HEK293T (cell line): ENCODE results near the gene PDE1A.

ENCODE experiments used
- CTCF ChIA-PET: fragments of 350-600 bp; formaldehyde crosslinking; extraction: SDS; loops from one replicate; lab custom pipeline; 2021; ENCODE audit warnings: antibody characterized with exemption, inconsistent platforms; lab: Yijun Ruan, JAX
- POLR2A ChIA-PET: fragments of 350-600 bp; formaldehyde crosslinking; extraction: SDS; loops from one replicate; lab custom pipeline; 2020; ENCODE audit warnings: antibody characterized with exemption, inconsistent platforms; lab: Yijun Ruan, JAX
- DNase-seq: peaks from one replicate; pipeline ENCODE4 v3.0.0; 2012; ENCODE audit warnings: mixed read lengths; ENCODE audit errors: extremely low spot score
- ARNT ChIP-seq: fragments of 450-650 bp; IDR thresholded peaks from 2 replicates; pipeline ENCODE4 v1.6.1; 2017; ENCODE audit warnings: mild to moderate bottlenecking
- BHLHE40 ChIP-seq: fragments of 450-650 bp; IDR thresholded peaks from 2 replicates; pipeline ENCODE4 v1.6.1; 2016; ENCODE audit warnings: mild to moderate bottlenecking, moderate library complexity, borderline replicate concordance
- CTBP1 ChIP-seq: fragments of 450-650 bp; IDR thresholded peaks from 2 replicates; pipeline ENCODE4 v1.6.1; 2016; ENCODE audit warnings: borderline replicate concordance
- ELF4 ChIP-seq: fragments of 450-650 bp; IDR thresholded peaks from 2 replicates; pipeline ENCODE4 v1.6.1; 2017; ENCODE audit warnings: antibody characterized with exemption
- FOXA1 ChIP-seq: fragments of 450-650 bp; IDR thresholded peaks from 2 replicates; pipeline ENCODE4 v1.6.1; 2016; ENCODE audit warnings: mild to moderate bottlenecking
- FOXK2 ChIP-seq: fragments of 450-650 bp; IDR thresholded peaks from 2 replicates; pipeline ENCODE4 v1.6.1; 2016; ENCODE audit warnings: mild to moderate bottlenecking
- FOXM1 ChIP-seq: fragments of 450-650 bp; IDR thresholded peaks from 2 replicates; pipeline ENCODE4 v1.6.1; 2017; ENCODE audit warnings: mild to moderate bottlenecking, borderline replicate concordance
- HDGF ChIP-seq: fragments of 450-650 bp; IDR thresholded peaks from 2 replicates; pipeline ENCODE4 v1.6.1; 2017; ENCODE audit warnings: antibody characterized with exemption, borderline replicate concordance
- L3MBTL2 ChIP-seq: fragments of 450-650 bp; conservative IDR thresholded peaks from 2 replicates; pipeline ENCODE4 v1.6.1; 2016; ENCODE audit warnings: mild to moderate bottlenecking
- LEF1 ChIP-seq: fragments of 450-650 bp; IDR thresholded peaks from 2 replicates; pipeline ENCODE4 v1.6.1; 2017; ENCODE audit warnings: mild to moderate bottlenecking, borderline replicate concordance
- NFRKB ChIP-seq: fragments of 450-650 bp; IDR thresholded peaks from 2 replicates; pipeline ENCODE4 v1.6.1; 2016; ENCODE audit warnings: mild to moderate bottlenecking, moderate library complexity
- SP1 ChIP-seq: fragments of 450-650 bp; IDR thresholded peaks from 2 replicates; pipeline ENCODE4 v1.6.1; 2017
- SUZ12 ChIP-seq: fragments of 450-650 bp; IDR thresholded peaks from 2 replicates; pipeline ENCODE4 v1.6.1; 2016; ENCODE audit warnings: mild to moderate bottlenecking
- TARDBP ChIP-seq: fragments of 450-650 bp; IDR thresholded peaks from 2 replicates; pipeline ENCODE4 v1.6.1; 2016
- ZNF384 ChIP-seq: fragments of 450-650 bp; IDR thresholded peaks from 2 replicates; pipeline ENCODE4 v1.6.1; 2016
- TF ChIP-seq, protein P1 (sequence below): fragments of 450-650 bp; IDR thresholded peaks from 2 replicates; pipeline ENCODE4 v1.6.1; 2016

Gene PDE1A

DNA sequence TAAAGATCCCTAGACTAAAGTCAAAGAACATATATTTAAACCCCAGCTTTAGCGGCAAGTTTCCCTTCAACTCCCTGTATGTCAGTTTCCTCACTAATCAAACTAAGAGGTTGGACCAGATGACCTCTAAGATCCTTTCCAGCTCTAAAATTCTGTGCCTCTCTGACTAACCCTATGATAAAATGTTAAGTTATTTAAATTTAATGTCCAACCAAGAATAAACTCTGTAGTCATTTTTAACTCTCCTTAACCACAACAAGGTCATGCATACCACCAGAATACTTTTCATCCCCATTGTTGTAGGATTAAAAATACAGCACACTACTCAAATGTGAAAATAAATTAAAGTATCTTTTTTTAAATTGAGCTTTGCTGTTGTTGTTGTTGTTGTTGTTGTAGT is 5.2 kb upstream of the PDE1A start:
- no peak for DNase-seq
- ChIA-PET CTCF (no interaction called here), POLR2A (no interaction called here)
- TF ChIP-seq HDGF (no peak), FOXA1 (no peak), LEF1 (no peak), TARDBP (no peak), SP1 (no peak), SUZ12 (no peak)

DNA sequence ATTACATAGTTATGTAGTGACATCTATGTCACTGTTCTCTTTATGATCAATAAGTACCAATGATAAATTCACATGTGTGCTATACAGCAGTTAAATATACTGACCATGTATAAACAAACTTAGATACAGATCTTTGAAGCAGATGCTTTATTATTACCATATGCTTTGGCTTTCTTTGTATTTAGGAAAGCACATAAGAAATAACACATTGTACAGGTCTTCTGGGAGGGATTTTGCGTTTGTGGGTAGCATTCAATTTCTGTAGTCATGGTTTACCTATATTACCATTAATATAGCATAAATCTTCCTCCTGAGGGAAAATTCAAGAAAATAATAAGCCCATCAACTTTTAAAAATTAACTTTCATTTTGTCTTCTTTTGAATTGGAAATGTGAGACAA is 1.6 kb upstream of the PDE1A start:
- TF ChIP-seq TARDBP (no peak), ELF4 (no peak), ARNT (no peak), NFRKB (no peak), SP1 (no peak)
- TF ChIP-seq, protein P1, sequence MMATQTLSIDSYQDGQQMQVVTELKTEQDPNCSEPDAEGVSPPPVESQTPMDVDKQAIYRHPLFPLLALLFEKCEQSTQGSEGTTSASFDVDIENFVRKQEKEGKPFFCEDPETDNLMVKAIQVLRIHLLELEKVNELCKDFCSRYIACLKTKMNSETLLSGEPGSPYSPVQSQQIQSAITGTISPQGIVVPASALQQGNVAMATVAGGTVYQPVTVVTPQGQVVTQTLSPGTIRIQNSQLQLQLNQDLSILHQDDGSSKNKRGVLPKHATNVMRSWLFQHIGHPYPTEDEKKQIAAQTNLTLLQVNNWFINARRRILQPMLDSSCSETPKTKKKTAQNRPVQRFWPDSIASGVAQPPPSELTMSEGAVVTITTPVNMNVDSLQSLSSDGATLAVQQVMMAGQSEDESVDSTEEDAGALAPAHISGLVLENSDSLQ, result no peak
- DNase-seq, result no peak
- ChIA-PET POLR2A (no interaction called here), CTCF (no interaction called here)

DNA sequence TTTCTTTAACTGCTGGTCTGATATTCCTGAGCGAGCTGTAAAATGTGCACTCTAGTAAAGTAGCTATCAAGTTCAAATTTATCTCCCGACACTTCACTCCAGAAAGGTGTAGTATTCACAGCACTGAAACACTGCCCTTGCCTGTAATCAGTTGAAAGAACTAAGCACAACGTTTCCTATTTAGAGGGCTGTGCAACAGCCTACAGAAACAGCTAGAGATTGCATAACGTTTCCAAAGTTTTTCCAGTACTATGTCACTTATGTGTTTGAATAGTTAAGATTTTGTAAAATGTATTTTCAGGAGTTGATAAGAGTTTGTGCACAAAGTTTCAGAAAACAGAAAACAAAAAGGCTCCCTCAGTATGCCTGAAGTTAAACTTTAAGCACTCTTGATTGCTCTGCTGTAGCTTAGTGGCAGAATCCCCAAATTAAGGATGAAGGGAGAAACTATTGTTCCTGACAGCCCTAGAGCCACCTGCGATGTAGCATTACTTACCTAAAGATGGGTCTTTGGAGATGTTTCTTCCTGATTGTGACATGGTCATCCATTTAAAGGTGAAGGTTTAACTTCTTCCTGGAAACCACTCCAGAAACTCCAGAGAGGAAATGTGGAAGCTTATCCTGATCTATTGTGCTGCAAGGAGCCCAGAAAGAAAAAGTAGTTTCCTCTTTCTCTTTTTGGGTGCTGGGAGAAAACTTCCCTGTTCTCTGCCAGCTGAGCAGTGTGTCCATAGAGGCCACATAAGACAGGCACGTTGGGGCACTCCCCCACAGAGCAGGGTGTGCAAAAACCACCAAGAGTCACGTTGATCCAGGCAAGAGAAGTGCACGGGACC is 536 bp downstream of the PDE1A start:
- DNase-seq, result peak; percentile 8
- ChIA-PET POLR2A (no interaction called here), CTCF (no interaction called here)
- TF ChIP-seq TARDBP (no peak), ELF4 (no peak), L3MBTL2 (no peak; the same call in 1 of the 2 replicates), LEF1 (no peak), SUZ12 (no peak), ARNT (no peak), CTBP1 (no peak), SP1 (no peak), FOXA1 (no peak), FOXK2 (no peak), HDGF (no peak), ZNF384 (no peak), BHLHE40 (no peak), NFRKB (no peak)
- TF ChIP-seq, protein P1, result no peak

DNA sequence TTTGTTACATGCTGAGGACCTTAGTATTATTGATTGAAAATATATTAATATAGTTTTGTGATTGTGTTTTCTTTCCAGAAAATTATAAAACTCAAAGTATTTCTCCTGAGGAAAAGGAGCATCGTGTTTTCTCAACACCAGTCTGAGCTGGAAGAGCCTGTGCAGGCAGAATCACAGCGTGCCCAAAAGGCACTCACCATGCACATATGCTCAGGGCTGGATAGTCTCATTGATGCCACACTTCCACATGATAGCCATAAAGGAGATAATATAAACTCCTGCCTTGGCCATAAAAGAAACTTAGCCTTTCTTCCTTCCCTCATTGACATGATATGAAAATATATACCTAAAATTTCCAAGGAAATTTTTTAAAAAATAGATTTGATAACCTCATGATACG is 4.0 kb downstream of the PDE1A start:
- TF ChIP-seq ELF4 (no peak), NFRKB (no peak), LEF1 (no peak)
- POLR2A ChIA-PET, result no interaction called here

GRCh38 chr2:182420669-182421068 is 6.2 kb downstream of the PDE1A start:
- TF ChIP-seq LEF1 (no peak), SUZ12 (no peak), FOXK2 (no peak), HDGF (no peak), SP1 (no peak), FOXA1 (no peak), NFRKB (no peak), TARDBP (no peak), CTBP1 (no peak)
- ChIA-PET POLR2A (no interaction called here), CTCF (no interaction called here)
- DNase-seq, result no peak

More for the DNA sequence above, 4.0 kb downstream of the PDE1A start:
- no peak for DNase-seq
- CTCF ChIA-PET, result no interaction called here

- DNase-seq, result no peak
- ChIA-PET POLR2A (no interaction called here), CTCF (interaction anchor here (1.5 kb wide), 1 partner anchor 11 kb away, joined by 3 read pairs; no protein-coding TSS in a partner anchor)
- TF ChIP-seq SP1 (no peak), ARNT (no peak), L3MBTL2 (no peak), FOXK2 (no peak), NFRKB (no peak), ZNF384 (no peak), SUZ12 (no peak)
- TF ChIP-seq, protein P1, result no peak
Measured at GRCh38 chr2:182416861-182417260, 10.0 kb downstream of the PDE1A start.

GRCh38 chr2:182416191-182416590 is 10.6 kb downstream of the PDE1A start:
- DNase-seq, result no peak
- TF ChIP-seq, protein P1, result no peak
- no peak for TF ChIP-seq LEF1
- TF ChIP-seq SP1, result no peak
- no peak for TF ChIP-seq L3MBTL2
- TF ChIP-seq HDGF, result no peak
- TF ChIP-seq BHLHE40, result no peak
- no peak for TF ChIP-seq FOXM1
- no peak for TF ChIP-seq CTBP1
- TF ChIP-seq FOXA1, result no peak
- TF ChIP-seq FOXK2, result no peak
- no peak for TF ChIP-seq NFRKB
- no peak for TF ChIP-seq ARNT
- no peak for TF ChIP-seq SUZ12
- no peak for TF ChIP-seq TARDBP
- no peak for TF ChIP-seq ZNF384
- TF ChIP-seq ELF4, result no peak
- CTCF ChIA-PET, result no interaction called here
- POLR2A ChIA-PET, result no interaction called here
